ENCODE data around the gene BDNF.

Gene BDNF

DNA sequence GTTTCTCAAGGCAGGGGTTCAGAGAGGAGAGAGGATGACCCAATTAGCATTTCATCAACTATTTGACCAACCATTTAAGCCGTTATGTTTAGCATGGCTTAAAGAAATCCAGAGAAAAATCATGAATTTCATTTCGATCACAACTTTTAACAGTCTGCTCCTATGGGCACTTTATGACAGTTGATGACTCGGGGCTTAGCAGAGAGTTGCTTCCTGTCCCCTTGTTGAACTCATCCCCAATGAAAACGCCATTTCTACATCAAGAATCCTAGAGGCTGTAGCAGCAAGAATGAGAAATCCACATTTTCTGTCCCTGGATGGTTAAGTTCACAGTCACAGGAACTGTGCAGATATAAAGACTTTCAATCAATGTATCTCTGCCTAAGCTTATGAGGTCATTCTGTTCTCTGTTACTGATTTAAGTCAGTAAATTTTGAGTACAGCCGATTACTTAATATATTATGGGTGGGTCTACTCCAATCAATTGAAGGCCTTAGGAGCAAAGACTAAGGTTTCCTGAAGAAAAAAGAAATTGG is 81.1 kb downstream of the BDNF start:
- H3K9ac ChIP-seq (ENCODE audit: low read depth in 1 of 2, low read length in 2 of 2): no peak overlapping the region
- H3K36me3 ChIP-seq (ENCODE audit: control insufficient read depth in 2 of 2, insufficient read depth in 2 of 2, low read length in 2 of 2): no peaks in the 10 kb centered on the region
- H3K4me3 ChIP-seq (ENCODE audit: low read length in 2 of 2): no peak overlapping the region
- H3K4me1 ChIP-seq (ENCODE audit: control insufficient read depth in 2 of 2, insufficient read depth in 2 of 2, low read length in 2 of 2): no peaks in the 10 kb centered on the region
- no peak overlapping the region for H3K27ac ChIP-seq (ENCODE audit: low read depth in 2 of 2, low read length in 2 of 2)
- no peaks in the 10 kb centered on the region for H3K9me3 ChIP-seq (ENCODE audit: control insufficient read depth in 2 of 2, low read length in 2 of 2)
- H3K27me3 ChIP-seq (ENCODE audit: control insufficient read depth in 2 of 2, insufficient read depth in 2 of 2, low read length in 2 of 2): no peaks in the 10 kb centered on the region

DNA sequence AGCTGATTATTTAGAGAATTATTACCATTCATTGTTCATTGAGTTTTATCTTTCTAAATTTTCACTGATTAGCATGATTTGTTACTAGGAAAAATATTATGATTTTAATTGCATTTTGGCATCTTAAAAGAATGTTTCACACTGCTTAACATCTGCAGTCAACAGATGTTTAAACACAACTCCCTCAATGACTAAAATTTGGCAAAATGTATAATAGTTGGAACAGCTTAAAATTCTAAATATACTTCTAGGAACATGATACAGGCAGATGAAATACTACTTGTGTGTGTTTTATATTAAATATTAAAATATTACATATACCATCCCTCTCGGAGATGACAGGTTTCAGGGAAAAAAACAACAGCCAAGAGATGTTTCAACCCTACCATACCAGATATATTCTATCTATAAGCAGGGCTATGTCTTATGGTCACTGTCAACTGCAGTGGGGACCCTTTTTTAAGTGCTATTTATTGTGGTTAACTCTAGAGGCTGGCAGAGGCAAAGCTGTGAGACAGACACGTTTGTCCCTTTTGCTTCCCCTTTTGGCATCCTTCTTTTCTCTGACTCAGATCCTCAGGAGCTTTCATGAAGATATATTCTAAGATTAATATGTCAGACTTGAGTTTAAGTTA is 81.9 kb downstream of the BDNF start:
- H3K4me1 ChIP-seq (ENCODE audit: control insufficient read depth in 2 of 2, insufficient read depth in 2 of 2, low read length in 2 of 2): no peaks in the 10 kb centered on the region

GRCh38 chr11:27616711-27617110 is 83.5 kb downstream of the BDNF start:
- no peaks in the 10 kb centered on the region for H3K36me3 ChIP-seq (ENCODE audit: control insufficient read depth in 2 of 2, insufficient read depth in 2 of 2, low read length in 2 of 2)

More for the DNA sequence above, 81.9 kb downstream of the BDNF start:
- Histone ChIP-seq H3K27ac (ENCODE audit: low read depth in 2 of 2, low read length in 2 of 2) (no peak overlapping the region), H3K9me3 (ENCODE audit: control insufficient read depth in 2 of 2, low read length in 2 of 2) (no peaks in the 10 kb centered on the region), H3K9ac (ENCODE audit: low read depth in 1 of 2, low read length in 2 of 2) (no peak overlapping the region), H3K36me3 (ENCODE audit: control insufficient read depth in 2 of 2, insufficient read depth in 2 of 2, low read length in 2 of 2) (no peaks in the 10 kb centered on the region), H3K27me3 (ENCODE audit: control insufficient read depth in 2 of 2, insufficient read depth in 2 of 2, low read length in 2 of 2) (no peaks in the 10 kb centered on the region), H3K4me3 (ENCODE audit: low read length in 2 of 2) (no peak overlapping the region)

GRCh38 chr11:27615833-27616232 is 84.4 kb downstream of the BDNF start:
- Histone ChIP-seq H3K36me3 (ENCODE audit: control insufficient read depth in 2 of 2, insufficient read depth in 2 of 2, low read length in 2 of 2) (no peaks in the 10 kb centered on the region), H3K27me3 (ENCODE audit: control insufficient read depth in 2 of 2, insufficient read depth in 2 of 2, low read length in 2 of 2) (no peaks in the 10 kb centered on the region), H3K9me3 (ENCODE audit: control insufficient read depth in 2 of 2, low read length in 2 of 2) (no peaks in the 10 kb centered on the region), H3K27ac (ENCODE audit: low read depth in 2 of 2, low read length in 2 of 2) (no peak overlapping the region), H3K4me3 (ENCODE audit: low read length in 2 of 2) (no peak overlapping the region), H3K4me1 (ENCODE audit: control insufficient read depth in 2 of 2, insufficient read depth in 2 of 2, low read length in 2 of 2) (no peaks in the 10 kb centered on the region), H3K9ac (ENCODE audit: low read depth in 1 of 2, low read length in 2 of 2) (no peak overlapping the region)

More at GRCh38 chr11:27616711-27617110, 83.5 kb downstream of the BDNF start:
- no peaks in the 10 kb centered on the region for H3K4me1 ChIP-seq (ENCODE audit: control insufficient read depth in 2 of 2, insufficient read depth in 2 of 2, low read length in 2 of 2)
- H3K27ac ChIP-seq (ENCODE audit: low read depth in 2 of 2, low read length in 2 of 2): no peak overlapping the region
- H3K4me3 ChIP-seq (ENCODE audit: low read length in 2 of 2): no peak overlapping the region
- H3K27me3 ChIP-seq (ENCODE audit: control insufficient read depth in 2 of 2, insufficient read depth in 2 of 2, low read length in 2 of 2): no peaks in the 10 kb centered on the region
- no peaks in the 10 kb centered on the region for H3K9me3 ChIP-seq (ENCODE audit: control insufficient read depth in 2 of 2, low read length in 2 of 2)
- H3K9ac ChIP-seq (ENCODE audit: low read depth in 1 of 2, low read length in 2 of 2): no peak overlapping the region

GRCh38 chr11:27614092-27614491 is 86.2 kb downstream of the BDNF start:
- H3K27me3 ChIP-seq (ENCODE audit: control insufficient read depth in 2 of 2, insufficient read depth in 2 of 2, low read length in 2 of 2): no peaks in the 10 kb centered on the region
- H3K4me1 ChIP-seq (ENCODE audit: control insufficient read depth in 2 of 2, insufficient read depth in 2 of 2, low read length in 2 of 2): no peaks in the 10 kb centered on the region
- H3K4me3 ChIP-seq (ENCODE audit: low read length in 2 of 2): no peak overlapping the region
- H3K9ac ChIP-seq (ENCODE audit: low read depth in 1 of 2, low read length in 2 of 2): no peak overlapping the region
- no peak overlapping the region for H3K27ac ChIP-seq (ENCODE audit: low read depth in 2 of 2, low read length in 2 of 2)
- no peaks in the 10 kb centered on the region for H3K9me3 ChIP-seq (ENCODE audit: control insufficient read depth in 2 of 2, low read length in 2 of 2)
- H3K36me3 ChIP-seq (ENCODE audit: control insufficient read depth in 2 of 2, insufficient read depth in 2 of 2, low read length in 2 of 2): no peaks in the 10 kb centered on the region

GRCh38 chr11:27612932-27613880 is 87.0 kb downstream of the BDNF start:
- Histone ChIP-seq H3K4me1 (ENCODE audit: control insufficient read depth in 2 of 2, insufficient read depth in 2 of 2, low read length in 2 of 2) (no peaks in the 10 kb centered on the region), H3K36me3 (ENCODE audit: control insufficient read depth in 2 of 2, insufficient read depth in 2 of 2, low read length in 2 of 2) (no peaks in the 10 kb centered on the region), H3K27me3 (ENCODE audit: control insufficient read depth in 2 of 2, insufficient read depth in 2 of 2, low read length in 2 of 2) (no peaks in the 10 kb centered on the region), H3K27ac (ENCODE audit: low read depth in 2 of 2, low read length in 2 of 2) (no peak overlapping the region), H3K4me3 (ENCODE audit: low read length in 2 of 2) (no peak overlapping the region), H3K9me3 (ENCODE audit: control insufficient read depth in 2 of 2, low read length in 2 of 2) (no peaks in the 10 kb centered on the region), H3K9ac (ENCODE audit: low read depth in 1 of 2, low read length in 2 of 2) (no peak overlapping the region)

- no peak overlapping the region for H3K9ac ChIP-seq (ENCODE audit: low read depth in 1 of 2, low read length in 2 of 2)
- H3K27ac ChIP-seq (ENCODE audit: low read depth in 2 of 2, low read length in 2 of 2): no peak overlapping the region
- no peak overlapping the region for H3K4me3 ChIP-seq (ENCODE audit: low read length in 2 of 2)
- no peaks in the 10 kb centered on the region for H3K4me1 ChIP-seq (ENCODE audit: control insufficient read depth in 2 of 2, insufficient read depth in 2 of 2, low read length in 2 of 2)
- H3K27me3 ChIP-seq (ENCODE audit: control insufficient read depth in 2 of 2, insufficient read depth in 2 of 2, low read length in 2 of 2): no peaks in the 10 kb centered on the region
- no peaks in the 10 kb centered on the region for H3K9me3 ChIP-seq (ENCODE audit: control insufficient read depth in 2 of 2, low read length in 2 of 2)
- H3K36me3 ChIP-seq (ENCODE audit: control insufficient read depth in 2 of 2, insufficient read depth in 2 of 2, low read length in 2 of 2): no peaks in the 10 kb centered on the region
These were observed 88.3 kb downstream of the BDNF start for GRCh38 chr11:27611947-27612455.

- H3K9ac ChIP-seq (ENCODE audit: low read depth in 1 of 2, low read length in 2 of 2): no peak overlapping the region
- no peak overlapping the region for H3K4me3 ChIP-seq (ENCODE audit: low read length in 2 of 2)
- no peak overlapping the region for H3K27ac ChIP-seq (ENCODE audit: low read depth in 2 of 2, low read length in 2 of 2)
- H3K36me3 ChIP-seq (ENCODE audit: control insufficient read depth in 2 of 2, insufficient read depth in 2 of 2, low read length in 2 of 2): no peaks in the 10 kb centered on the region
- no peaks in the 10 kb centered on the region for H3K27me3 ChIP-seq (ENCODE audit: control insufficient read depth in 2 of 2, insufficient read depth in 2 of 2, low read length in 2 of 2)
- no peaks in the 10 kb centered on the region for H3K9me3 ChIP-seq (ENCODE audit: control insufficient read depth in 2 of 2, low read length in 2 of 2)
- H3K4me1 ChIP-seq (ENCODE audit: control insufficient read depth in 2 of 2, insufficient read depth in 2 of 2, low read length in 2 of 2): no peaks in the 10 kb centered on the region
These were observed 88.9 kb downstream of the BDNF start for GRCh38 chr11:27611390-27611789.

GRCh38 chr11:27610946-27611345 is 89.3 kb downstream of the BDNF start:
- Histone ChIP-seq H3K9me3 (ENCODE audit: control insufficient read depth in 2 of 2, low read length in 2 of 2) (no peaks in the 10 kb centered on the region), H3K4me3 (ENCODE audit: low read length in 2 of 2) (no peak overlapping the region), H3K36me3 (ENCODE audit: control insufficient read depth in 2 of 2, insufficient read depth in 2 of 2, low read length in 2 of 2) (no peaks in the 10 kb centered on the region), H3K9ac (ENCODE audit: low read depth in 1 of 2, low read length in 2 of 2) (no peak overlapping the region), H3K27me3 (ENCODE audit: control insufficient read depth in 2 of 2, insufficient read depth in 2 of 2, low read length in 2 of 2) (no peaks in the 10 kb centered on the region), H3K27ac (ENCODE audit: low read depth in 2 of 2, low read length in 2 of 2) (no peak overlapping the region), H3K4me1 (ENCODE audit: control insufficient read depth in 2 of 2, insufficient read depth in 2 of 2, low read length in 2 of 2) (no peaks in the 10 kb centered on the region)

DNA sequence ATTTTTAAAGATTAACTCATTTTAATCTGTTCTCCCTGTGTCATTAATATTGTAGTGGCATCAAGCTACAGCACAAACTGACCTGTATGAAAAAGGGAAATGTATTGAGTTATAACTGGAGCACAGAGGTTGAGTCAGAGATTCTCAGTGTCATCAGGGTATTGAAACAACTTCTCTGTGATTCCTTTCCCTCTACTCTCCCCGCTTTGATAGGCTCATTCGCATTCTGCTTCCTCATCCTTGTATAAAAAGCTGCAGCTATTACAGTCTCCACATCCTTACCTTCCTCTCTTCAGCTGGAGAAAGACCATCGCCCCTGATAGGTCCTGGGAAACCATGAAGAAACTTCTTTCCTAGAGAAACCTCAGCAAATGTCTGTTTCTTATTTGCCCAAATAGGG is 90.0 kb downstream of the BDNF start:
- Histone ChIP-seq H3K9me3 (ENCODE audit: control insufficient read depth in 2 of 2, low read length in 2 of 2) (no peaks in the 10 kb centered on the region), H3K9ac (ENCODE audit: low read depth in 1 of 2, low read length in 2 of 2) (no peak overlapping the region), H3K27me3 (ENCODE audit: control insufficient read depth in 2 of 2, insufficient read depth in 2 of 2, low read length in 2 of 2) (no peaks in the 10 kb centered on the region), H3K27ac (ENCODE audit: low read depth in 2 of 2, low read length in 2 of 2) (no peak overlapping the region), H3K4me3 (ENCODE audit: low read length in 2 of 2) (no peak overlapping the region), H3K4me1 (ENCODE audit: control insufficient read depth in 2 of 2, insufficient read depth in 2 of 2, low read length in 2 of 2) (no peaks in the 10 kb centered on the region), H3K36me3 (ENCODE audit: control insufficient read depth in 2 of 2, insufficient read depth in 2 of 2, low read length in 2 of 2) (no peaks in the 10 kb centered on the region)
